WTC11 (cell line): ENCODE data around the gene KIAA1958. TPM values are rescaled to one million over a fixed set of nuclear protein-coding genes. Genes with fewer than 3 reads are reported as not detected.
A peak's percentile ranks its signal among the peaks of the same experiment; 100 is the strongest.

ENCODE experiments used
- ATAC-seq: fragments of 200-7000 bp; cut with Tn5 transposase; 2 replicates; pipeline ENCODE4 v1.10.0; 2021; ENCODE audit warnings: mild to moderate bottlenecking, moderate library complexity
- CTCF ChIA-PET: fragments of 300-600 bp; sonication (Branson Sonifier 250); formaldehyde crosslinking; loops from one replicate; lab custom pipeline; 2021; ENCODE audit warnings: antibody characterized with exemption; lab: Charles Lee
- POLR2A ChIA-PET: fragments of 350-600 bp; sonication (Branson Sonifier 250); formaldehyde crosslinking; loops from one replicate; lab custom pipeline; 2021; ENCODE audit warnings: antibody characterized with exemption; lab: Charles Lee
- DNase-seq: peaks from one replicate; pipeline ENCODE4 v3.0.0; 2021; ENCODE audit warnings: low spot score
- H3K27ac Mint-ChIP-seq: 2 replicates; pipeline ENCODE4 v1.8.0; 2021; ENCODE audit warnings: mixed read lengths
- H3K27me3 Mint-ChIP-seq: 2 replicates; pipeline ENCODE4 v1.8.0; 2021; ENCODE audit warnings: low read depth, mild to moderate bottlenecking, moderate library complexity, mixed read lengths
- H3K36me3 Mint-ChIP-seq: 2 replicates; pipeline ENCODE4 v1.8.0; 2021; ENCODE audit warnings: mixed read lengths
- H3K4me1 Mint-ChIP-seq: 2 replicates; pipeline ENCODE4 v1.8.0; 2022; ENCODE audit warnings: mixed read lengths
- H3K4me3 Mint-ChIP-seq: 2 replicates; pipeline ENCODE4 v1.8.0; 2021; ENCODE audit warnings: mild to moderate bottlenecking, moderate library complexity, mixed read lengths
- H3K9me3 Mint-ChIP-seq: 2 replicates; pipeline ENCODE4 v1.8.0; 2021; ENCODE audit warnings: mixed read lengths
- AFF4 ChIP-seq: sonication (generic); formaldehyde crosslinking; IDR thresholded peaks from 2 replicates; pipeline ENCODE4 v1.8.1; 2023; ENCODE audit warnings: mild to moderate bottlenecking, missing genetic modification reagents, borderline replicate concordance
- E2F1 ChIP-seq: sonication (generic); formaldehyde crosslinking; IDR thresholded peaks from 2 replicates; pipeline ENCODE4 v1.8.0; 2022; ENCODE audit warnings: mild to moderate bottlenecking, missing genetic modification reagents
- FOXK1 ChIP-seq: sonication (generic); formaldehyde crosslinking; IDR thresholded peaks from 2 replicates; pipeline ENCODE4 v1.8.0; 2022; ENCODE audit warnings: mild to moderate bottlenecking, moderate library complexity, missing genetic modification reagents
- GABPB1 ChIP-seq: sonication (generic); formaldehyde crosslinking; IDR thresholded peaks from 2 replicates; pipeline ENCODE4 v1.8.1; 2023; ENCODE audit warnings: mild to moderate bottlenecking, missing genetic modification reagents
- JAZF1 ChIP-seq: fragments of 250-450 bp; sonication (Bioruptor Pico); IDR thresholded peaks from 2 replicates; pipeline ENCODE4 v1.9.0; 2021; ENCODE audit warnings: moderate library complexity, mild to moderate bottlenecking, inconsistent platforms
- JUN ChIP-seq: sonication (generic); formaldehyde crosslinking; IDR thresholded peaks from 2 replicates; pipeline ENCODE4 v1.8.0; 2023; ENCODE audit warnings: mild to moderate bottlenecking, missing genetic modification reagents
- NFE2L1 ChIP-seq: sonication (generic); formaldehyde crosslinking; IDR thresholded peaks from 2 replicates; pipeline ENCODE4 v1.8.1; 2023; ENCODE audit warnings: missing genetic modification reagents
- NFYB ChIP-seq: sonication (generic); formaldehyde crosslinking; conservative IDR thresholded peaks from 2 replicates; pipeline ENCODE4 v1.8.0; 2022; ENCODE audit warnings: low read depth, missing genetic modification reagents
- NR1H2 ChIP-seq: sonication (generic); formaldehyde crosslinking; IDR thresholded peaks from 2 replicates; pipeline ENCODE4 v1.9.0; 2021; ENCODE audit warnings: mild to moderate bottlenecking, moderate library complexity, missing genetic modification reagents
- NR2C2 ChIP-seq: sonication (generic); formaldehyde crosslinking; IDR thresholded peaks from 2 replicates; pipeline ENCODE4 v1.8.0; 2022; ENCODE audit warnings: mild to moderate bottlenecking, missing genetic modification reagents
- SOX15 ChIP-seq: fragments of 250-450 bp; sonication (Bioruptor Pico); IDR thresholded peaks from 2 replicates; pipeline ENCODE4 v1.9.0; 2021; ENCODE audit warnings: mild to moderate bottlenecking
- SP1 ChIP-seq: sonication (generic); formaldehyde crosslinking; conservative IDR thresholded peaks from 2 replicates; pipeline ENCODE4 v1.8.1; 2022; ENCODE audit warnings: missing genetic modification reagents
- TEAD1 ChIP-seq: sonication (generic); formaldehyde crosslinking; IDR thresholded peaks from 2 replicates; pipeline ENCODE4 v1.8.0; 2022; ENCODE audit warnings: mild to moderate bottlenecking, missing genetic modification reagents
- TP53 ChIP-seq: sonication (generic); formaldehyde crosslinking; IDR thresholded peaks from 2 replicates; pipeline ENCODE4 v1.8.1; 2023; ENCODE audit warnings: mild to moderate bottlenecking, missing genetic modification reagents
- total RNA-seq: library from RNA; stranded (reverse); gene quantifications from 3 replicates; pipeline ENCODE4 v1.2.3, GENCODE V29; 2021
- TF ChIP-seq, protein P1 (sequence below): fragments of 200-600 bp; IDR thresholded peaks from 2 replicates; pipeline ENCODE4 v1.8.0; 2022; ENCODE audit warnings: antibody characterized with exemption
- TF ChIP-seq, protein P2 (sequence below): sonication (generic); formaldehyde crosslinking; conservative IDR thresholded peaks from 2 replicates; pipeline ENCODE4 v1.8.1; 2022; ENCODE audit warnings: mild to moderate bottlenecking, missing genetic modification reagents
- TF ChIP-seq, protein P3 (sequence below): sonication (generic); formaldehyde crosslinking; IDR thresholded peaks from 2 replicates; pipeline ENCODE4 v1.8.0; 2022; ENCODE audit warnings: mild to moderate bottlenecking, missing genetic modification reagents
- TF ChIP-seq, protein P4 (sequence below): sonication (generic); formaldehyde crosslinking; IDR thresholded peaks from 2 replicates; pipeline ENCODE4 v1.8.1; 2023; ENCODE audit warnings: mild to moderate bottlenecking, missing genetic modification reagents, moderate library complexity

The KIAA1958 gene
- total RNA-seq, 1 experiment from 2014 or later = 41.0 TPM

DNA sequence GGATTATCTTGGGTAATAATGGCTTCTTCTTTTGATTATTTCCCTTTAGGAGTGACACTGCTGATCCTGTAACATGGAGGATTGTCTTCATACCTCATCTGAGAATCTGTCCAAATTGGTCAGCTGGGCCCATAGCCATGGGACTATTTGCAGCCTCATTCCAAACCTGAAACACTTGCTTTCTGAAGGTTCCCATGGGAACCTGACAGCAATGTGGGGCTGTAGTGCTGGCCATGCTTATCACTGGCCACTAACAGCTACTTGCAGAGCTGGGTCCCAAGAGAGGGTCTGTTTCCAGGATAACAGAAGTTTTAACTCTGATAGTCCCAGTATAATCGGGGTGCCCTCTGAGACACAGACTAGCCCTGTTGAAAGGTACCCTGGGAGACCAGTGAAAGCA is 87.4 kb downstream of the KIAA1958 start (continued):
- TF ChIP-seq NFE2L1 (CRISPR knock-in tag) = no peak

GRCh38 chr9:112575107-112575506 is 88.5 kb downstream of the KIAA1958 start:
- ATAC-seq = no peak
- Mint-ChIP-seq H3K4me3 (no peak overlapping the region), H3K27ac (peak overlapping the region; percentile 50; the same call in 1 of the 2 replicates), H3K4me1 (peaks cover 30% of the 10 kb centered on the region)
- DNase-seq = no peak
- CTCF ChIA-PET = no interaction called here
- TF ChIP-seq, protein P1, sequence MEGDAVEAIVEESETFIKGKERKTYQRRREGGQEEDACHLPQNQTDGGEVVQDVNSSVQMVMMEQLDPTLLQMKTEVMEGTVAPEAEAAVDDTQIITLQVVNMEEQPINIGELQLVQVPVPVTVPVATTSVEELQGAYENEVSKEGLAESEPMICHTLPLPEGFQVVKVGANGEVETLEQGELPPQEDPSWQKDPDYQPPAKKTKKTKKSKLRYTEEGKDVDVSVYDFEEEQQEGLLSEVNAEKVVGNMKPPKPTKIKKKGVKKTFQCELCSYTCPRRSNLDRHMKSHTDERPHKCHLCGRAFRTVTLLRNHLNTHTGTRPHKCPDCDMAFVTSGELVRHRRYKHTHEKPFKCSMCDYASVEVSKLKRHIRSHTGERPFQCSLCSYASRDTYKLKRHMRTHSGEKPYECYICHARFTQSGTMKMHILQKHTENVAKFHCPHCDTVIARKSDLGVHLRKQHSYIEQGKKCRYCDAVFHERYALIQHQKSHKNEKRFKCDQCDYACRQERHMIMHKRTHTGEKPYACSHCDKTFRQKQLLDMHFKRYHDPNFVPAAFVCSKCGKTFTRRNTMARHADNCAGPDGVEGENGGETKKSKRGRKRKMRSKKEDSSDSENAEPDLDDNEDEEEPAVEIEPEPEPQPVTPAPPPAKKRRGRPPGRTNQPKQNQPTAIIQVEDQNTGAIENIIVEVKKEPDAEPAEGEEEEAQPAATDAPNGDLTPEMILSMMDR = no peak
- TF ChIP-seq, protein P2, sequence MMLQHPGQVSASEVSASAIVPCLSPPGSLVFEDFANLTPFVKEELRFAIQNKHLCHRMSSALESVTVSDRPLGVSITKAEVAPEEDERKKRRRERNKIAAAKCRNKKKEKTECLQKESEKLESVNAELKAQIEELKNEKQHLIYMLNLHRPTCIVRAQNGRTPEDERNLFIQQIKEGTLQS (CRISPR knock-in tag) = no peak
- TF ChIP-seq, protein P3, sequence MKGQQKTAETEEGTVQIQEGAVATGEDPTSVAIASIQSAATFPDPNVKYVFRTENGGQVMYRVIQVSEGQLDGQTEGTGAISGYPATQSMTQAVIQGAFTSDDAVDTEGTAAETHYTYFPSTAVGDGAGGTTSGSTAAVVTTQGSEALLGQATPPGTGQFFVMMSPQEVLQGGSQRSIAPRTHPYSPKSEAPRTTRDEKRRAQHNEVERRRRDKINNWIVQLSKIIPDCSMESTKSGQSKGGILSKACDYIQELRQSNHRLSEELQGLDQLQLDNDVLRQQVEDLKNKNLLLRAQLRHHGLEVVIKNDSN = no peak
- TF ChIP-seq, protein P4, sequence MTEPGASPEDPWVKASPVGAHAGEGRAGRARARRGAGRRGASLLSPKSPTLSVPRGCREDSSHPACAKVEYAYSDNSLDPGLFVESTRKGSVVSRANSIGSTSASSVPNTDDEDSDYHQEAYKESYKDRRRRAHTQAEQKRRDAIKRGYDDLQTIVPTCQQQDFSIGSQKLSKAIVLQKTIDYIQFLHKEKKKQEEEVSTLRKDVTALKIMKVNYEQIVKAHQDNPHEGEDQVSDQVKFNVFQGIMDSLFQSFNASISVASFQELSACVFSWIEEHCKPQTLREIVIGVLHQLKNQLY (CRISPR knock-in tag) = no peak
- TF ChIP-seq SP1 = no peak
- no peak for TF ChIP-seq NFYB
- no peak for TF ChIP-seq NR2C2 (CRISPR knock-in tag)
- no peak for TF ChIP-seq GABPB1 (CRISPR knock-in tag)
- no peak for TF ChIP-seq AFF4 (CRISPR knock-in tag)
- no peak for TF ChIP-seq TEAD1 (CRISPR knock-in tag)
- TF ChIP-seq NR1H2 (CRISPR knock-in tag) = no peak
- no peak for TF ChIP-seq E2F1 (CRISPR knock-in tag)
- TF ChIP-seq, all 79 proteins: peak for 0
- Mint-ChIP-seq H3K9me3 (no peaks in the 10 kb centered on the region), H3K36me3 (peaks cover 14% of the 10 kb centered on the region), H3K27me3 (no peaks in the 10 kb centered on the region)
- POLR2A ChIA-PET = no interaction called here

DNA sequence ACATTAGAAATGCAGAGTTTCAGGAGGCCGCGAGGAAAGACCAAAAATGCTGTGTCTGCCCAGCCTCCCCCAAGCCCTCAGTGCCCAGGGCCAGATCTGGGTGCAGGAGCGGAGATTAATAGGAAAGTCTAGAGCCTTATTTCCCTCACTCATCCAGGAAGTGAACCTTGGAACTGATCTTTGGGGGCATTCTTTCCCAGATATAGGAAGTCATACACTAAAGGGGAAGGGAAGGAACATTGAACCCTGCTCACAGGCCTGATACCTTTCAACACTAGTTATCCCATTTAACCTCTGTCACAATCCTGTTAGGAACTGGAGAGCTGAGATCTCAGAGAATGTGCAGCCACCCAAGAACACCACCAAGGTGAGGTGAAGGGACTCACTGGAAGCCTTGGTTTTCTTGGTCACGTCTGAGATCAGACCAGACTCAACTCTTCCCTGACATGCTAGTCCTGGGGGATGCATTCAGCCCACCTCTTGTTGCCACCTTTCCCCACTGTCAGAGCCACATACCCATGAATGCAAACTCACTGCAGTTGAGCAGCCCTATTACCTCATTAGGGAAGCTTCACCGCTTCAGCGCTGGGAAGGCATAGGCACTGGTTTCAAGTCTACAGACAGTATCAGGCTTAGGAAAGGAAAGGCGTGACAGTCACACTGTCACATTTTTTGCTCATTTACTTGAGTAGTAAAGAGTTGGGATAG is 95.0 kb downstream of the KIAA1958 start:
- ChIA-PET CTCF (no interaction called here), POLR2A (interaction anchor here (0.6 to 0.7 kb wide), 2 partner anchors 8 to 26 kb away, joined by 3 read pairs; no protein-coding TSS in a partner anchor)
- no peak for TF ChIP-seq FOXK1 (CRISPR knock-in tag)
- TF ChIP-seq JAZF1 (CRISPR knock-in tag) = no peak
- no peak for TF ChIP-seq GABPB1 (CRISPR knock-in tag)
- TF ChIP-seq JUN (CRISPR knock-in tag) = no peak
- TF ChIP-seq TP53 (CRISPR knock-in tag) = no peak
- no peak for TF ChIP-seq SOX15 (CRISPR knock-in tag)
- TF ChIP-seq, protein P3 = no peak
- Mint-ChIP-seq H3K27me3 (no peaks in the 10 kb centered on the region), H3K27ac (peak overlapping the region; percentile 44; the same call in 1 of the 2 replicates), H3K4me1 (peaks cover 68% of the 10 kb centered on the region), H3K9me3 (no peaks in the 10 kb centered on the region), H3K36me3 (no peaks in the 10 kb centered on the region), H3K4me3 (no peak overlapping the region)
- DNase-seq = no peak
- peak; percentile 27; the same call in 1 of the 2 replicates for ATAC-seq
